Bladder microvascular endothelial cell (primary cell): ENCODE data around the gene PTPRN. TPM values are rescaled to one million over a fixed set of nuclear protein-coding genes. Genes with fewer than 3 reads are reported as not detected.

ENCODE experiments used
- total RNA-seq: library from RNA; depleted of rRNA; stranded (reverse); fragments of >200 nt; gene quantifications from 2 replicates; pipeline ENCODE4 v1.2.3, GENCODE V29; 2014

The PTPRN gene
- 0.16 TPM in 1 of 2 replicates, not detected in the other for total RNA-seq

GRCh38 chr2:219309278-219309677 is at the start of gene PTPRN:
TSS of gene PTPRN (minus strand) at chr2:219309401. CDS start at chr2:219309332, 69 bp downstream.

DNA sequence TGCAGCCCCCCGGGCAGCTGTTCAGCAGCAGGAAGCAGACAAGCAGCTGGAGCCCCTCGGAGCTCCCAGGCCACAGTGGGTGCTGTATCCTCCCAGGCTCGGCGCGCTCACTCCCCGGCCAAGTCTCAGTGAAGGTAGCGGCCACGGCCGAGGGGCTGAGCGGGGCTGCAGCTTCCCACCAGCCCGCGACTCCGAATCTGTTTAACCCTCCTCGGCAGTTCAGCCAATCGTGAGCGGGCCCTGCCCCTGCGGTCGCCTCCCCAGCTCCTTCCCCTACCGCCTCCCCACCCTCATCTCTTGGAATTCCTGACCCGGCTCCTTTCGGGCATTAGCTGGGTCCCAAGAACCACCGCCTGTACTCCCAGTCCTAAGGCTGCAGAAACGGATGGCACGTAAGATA is 23.3 kb upstream of the PTPRN start, which contains the start of gene RESP18:
TSS of gene RESP18 (minus strand) at position 203 of the 400 bp plus-strand sequence.

GRCh38 chr2:219279151-219279915 is 29.9 kb downstream of the PTPRN start, which contains the start of gene DNAJB2:
TSS of gene DNAJB2 (plus strand) at chr2:219279366. CDS start at chr2:219279834, 468 bp downstream.

GRCh38 chr2:219253753-219254589 is 55.2 kb downstream of the PTPRN start, which contains the start of gene TUBA4A:
TSS of gene TUBA4A (minus strand) at chr2:219253918. CDS start at chr2:219253858, 60 bp downstream.

DNA sequence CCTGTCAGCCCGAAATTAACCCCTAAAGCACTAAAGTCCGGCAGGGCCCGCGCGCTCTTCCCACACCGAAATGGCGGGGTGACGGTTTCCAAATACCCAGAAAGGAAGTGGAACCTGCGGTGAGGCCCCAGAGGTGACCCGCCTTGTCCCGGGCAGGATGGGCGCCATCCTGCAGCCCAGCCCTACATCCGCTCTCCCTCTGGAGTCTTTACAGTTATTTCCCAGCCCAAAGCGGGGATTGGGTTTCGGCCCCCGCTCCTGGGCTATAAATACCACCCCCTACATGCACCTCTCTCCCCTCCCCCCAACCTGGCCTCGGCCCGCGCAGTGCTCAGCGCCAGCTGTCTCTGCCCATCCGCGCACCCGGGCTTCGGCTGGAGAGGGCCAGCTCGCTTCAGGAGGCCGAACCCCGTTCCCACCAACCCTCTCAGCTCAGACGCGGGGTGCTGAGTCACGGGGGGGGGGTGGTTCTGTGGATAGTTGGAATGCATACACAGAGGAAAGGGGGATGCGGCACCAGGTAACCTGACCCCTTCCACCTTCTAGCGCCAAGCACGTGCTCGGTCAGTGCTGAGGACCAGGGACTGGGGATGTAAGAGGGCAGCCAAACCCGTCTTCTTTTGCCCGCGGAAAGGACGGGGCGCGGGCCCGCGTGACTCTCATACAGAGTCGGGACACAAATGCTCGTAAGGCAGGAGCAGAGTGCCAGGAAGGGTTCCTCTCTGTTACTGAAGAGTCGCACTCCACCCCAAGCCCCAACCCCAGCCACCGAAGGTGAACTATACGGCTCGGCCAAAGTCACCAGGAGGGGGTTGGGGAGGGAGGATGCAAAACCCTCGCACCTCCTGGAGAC is 56.1 kb downstream of the PTPRN start, which contains the start of gene TUBA4B:
TSS of gene TUBA4B (plus strand) at position 344 of the 853 bp plus-strand sequence. CDS start at position 509, 165 bp downstream.

GRCh38 chr2:219245148-219245898 is 63.9 kb downstream of the PTPRN start, which contains the start of the genes GLB1L and STK16:
TSS of gene GLB1L (minus strand) at chr2:219245444. CDS start at chr2:219243573, 1,871 bp downstream.
TSS of gene STK16 (plus strand) at chr2:219245479. CDS start at chr2:219246000, 521 bp downstream.

Other genes with a start within 250 kb of the PTPRN start
- gene IHH, start 248.5 kb downstream of the PTPRN start, total RNA-seq = not detected in 2 replicates
- 14.9 and 24.1 TPM in 2 replicates for gene NHEJ1, start 148.6 kb downstream of the PTPRN start, total RNA-seq
- gene SLC23A3, start 139.4 kb downstream of the PTPRN start, total RNA-seq = 0.81 and 4.5 TPM in 2 replicates
- 21.4 and 39.2 TPM in 2 replicates for gene CNPPD1, start 132.5 kb downstream of the PTPRN start, total RNA-seq
- 49.7 TPM in 2 replicates for gene RETREG2, start 131.1 kb downstream of the PTPRN start, total RNA-seq
- gene ZFAND2B, start 102.6 kb downstream of the PTPRN start, total RNA-seq = 21.0 and 22.2 TPM in 2 replicates
- 31.4 and 45.8 TPM in 2 replicates for gene ABCB6, start 90.4 kb downstream of the PTPRN start, total RNA-seq
- 36.8 and 60.8 TPM in 2 replicates for gene ATG9A, start 79.8 kb downstream of the PTPRN start, total RNA-seq
- 19.3 and 23.1 TPM in 2 replicates for gene ANKZF1, start 79.6 kb downstream of the PTPRN start, total RNA-seq
- gene GLB1L, start 64.0 kb downstream of the PTPRN start, total RNA-seq = 4.2 and 6.6 TPM in 2 replicates
- gene STK16, start 63.9 kb downstream of the PTPRN start, total RNA-seq = 16.5 and 21.8 TPM in 2 replicates
- gene TUBA4B, start 56.2 kb downstream of the PTPRN start, total RNA-seq = not detected in 2 replicates
- 9.0 and 18.1 TPM in 2 replicates for gene TUBA4A, start 55.5 kb downstream of the PTPRN start, total RNA-seq
- gene DNAJB2, start 30.0 kb downstream of the PTPRN start, total RNA-seq = 18.0 and 40.7 TPM in 2 replicates
- gene RESP18, start 23.3 kb upstream of the PTPRN start, total RNA-seq = not detected in 2 replicates
- gene DNPEP, start 78.5 kb upstream of the PTPRN start, total RNA-seq = 40.3 and 51.7 TPM in 2 replicates
- not detected in 2 replicates for gene DES, start 109.0 kb upstream of the PTPRN start, total RNA-seq
- gene SPEG, start 125.4 kb upstream of the PTPRN start, total RNA-seq = 0.44 and 0.65 TPM in 2 replicates
- gene GMPPA, start 189.5 kb upstream of the PTPRN start, total RNA-seq = 27.0 and 28.9 TPM in 2 replicates
- gene ASIC4, start 205.1 kb upstream of the PTPRN start, total RNA-seq = not detected in 2 replicates
- gene CHPF, start 234.4 kb upstream of the PTPRN start, total RNA-seq = 1.3 and 2.9 TPM in 2 replicates
- not detected in 2 replicates for gene TMEM198, start 234.6 kb upstream of the PTPRN start, total RNA-seq